ENCODE results near the gene HIRA.

The HIRA gene

GRCh38 chr22:19453718-19454117 is 22.2 kb upstream of the HIRA start:
- Histone ChIP-seq H3K36me3 (replicated peaks; ENCODE audit: insufficient read depth, low read length) (peaks cover 6% of the 10 kb centered on the region; the same call in 1 of the 2 replicates), H3K4me1 (ENCODE audit: low read length) (peaks cover 9% of the 10 kb centered on the region), H3K27ac (ENCODE audit: low read length) (no peak overlapping the region), H2AFZ (ENCODE audit: low read length) (no peak overlapping the region), H3K9ac (ENCODE audit: low read length) (no peak overlapping the region), H3K79me2 (ENCODE audit: low read length) (peaks cover 9% of the 10 kb centered on the region), H3K4me3 (ENCODE audit: low read length) (no peak overlapping the region), H3K4me2 (ENCODE audit: low read depth, low read length) (no peak overlapping the region), H3K9me2 (replicated peaks; ENCODE audit: insufficient read depth, low read length) (no peaks in the 10 kb centered on the region), H4K20me1 (ENCODE audit: insufficient read depth, low read length) (no peaks in the 10 kb centered on the region), H3K9me3 (replicated peaks; ENCODE audit: insufficient read depth, low read length) (no peaks in the 10 kb centered on the region), H3F3A (ENCODE audit: insufficient read depth, low read length) (peaks cover 14% of the 10 kb centered on the region), H3K27me3 (replicated peaks; ENCODE audit: insufficient read depth, low read length) (no peaks in the 10 kb centered on the region)
- DNase-seq: no peak
- TF ChIP-seq EZH2 (optimal IDR thresholded peaks at IDR 0.05; ENCODE audit: low read depth, low read length): no peak
- TF ChIP-seq EZH2phosphoT487 (IDR thresholded peaks at IDR 0.05; ENCODE audit: low read length): no peak
- TF ChIP-seq, protein P1, sequence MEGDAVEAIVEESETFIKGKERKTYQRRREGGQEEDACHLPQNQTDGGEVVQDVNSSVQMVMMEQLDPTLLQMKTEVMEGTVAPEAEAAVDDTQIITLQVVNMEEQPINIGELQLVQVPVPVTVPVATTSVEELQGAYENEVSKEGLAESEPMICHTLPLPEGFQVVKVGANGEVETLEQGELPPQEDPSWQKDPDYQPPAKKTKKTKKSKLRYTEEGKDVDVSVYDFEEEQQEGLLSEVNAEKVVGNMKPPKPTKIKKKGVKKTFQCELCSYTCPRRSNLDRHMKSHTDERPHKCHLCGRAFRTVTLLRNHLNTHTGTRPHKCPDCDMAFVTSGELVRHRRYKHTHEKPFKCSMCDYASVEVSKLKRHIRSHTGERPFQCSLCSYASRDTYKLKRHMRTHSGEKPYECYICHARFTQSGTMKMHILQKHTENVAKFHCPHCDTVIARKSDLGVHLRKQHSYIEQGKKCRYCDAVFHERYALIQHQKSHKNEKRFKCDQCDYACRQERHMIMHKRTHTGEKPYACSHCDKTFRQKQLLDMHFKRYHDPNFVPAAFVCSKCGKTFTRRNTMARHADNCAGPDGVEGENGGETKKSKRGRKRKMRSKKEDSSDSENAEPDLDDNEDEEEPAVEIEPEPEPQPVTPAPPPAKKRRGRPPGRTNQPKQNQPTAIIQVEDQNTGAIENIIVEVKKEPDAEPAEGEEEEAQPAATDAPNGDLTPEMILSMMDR (IDR thresholded peaks at IDR 0.05; ENCODE audit: low read length): no peak

DNA sequence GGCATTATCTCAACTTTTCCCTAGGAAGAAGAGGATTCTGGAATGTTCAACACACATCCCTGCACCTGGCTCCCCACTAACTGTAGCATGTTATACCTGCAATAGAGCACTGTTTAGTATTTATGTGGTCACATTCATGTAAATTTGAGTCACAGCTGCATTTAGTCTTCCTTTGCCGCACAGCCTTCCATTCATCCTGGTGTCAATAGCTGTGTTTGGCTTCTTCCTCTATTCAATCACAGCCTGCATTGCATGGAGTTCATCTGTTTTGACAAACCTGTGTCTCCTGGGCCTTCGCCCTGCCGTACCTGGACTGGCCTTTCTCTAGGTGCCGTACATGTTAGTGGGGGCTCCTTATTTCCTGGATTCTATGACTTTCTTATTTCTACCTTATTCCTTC is 20.0 kb upstream of the HIRA start:
- no peak for TF ChIP-seq EZH2 (optimal IDR thresholded peaks at IDR 0.05; ENCODE audit: low read depth, low read length)
- TF ChIP-seq, protein P1 (IDR thresholded peaks at IDR 0.05; ENCODE audit: low read length): no peak
- H4K20me1 ChIP-seq (ENCODE audit: insufficient read depth, low read length): no peaks in the 10 kb centered on the region
- DNase-seq: no peak
- H3K79me2 ChIP-seq (ENCODE audit: low read length): peaks cover 21% of the 10 kb centered on the region
- H3F3A ChIP-seq (ENCODE audit: insufficient read depth, low read length): peaks cover 28% of the 10 kb centered on the region
- peaks cover 12% of the 10 kb centered on the region for H3K4me1 ChIP-seq (ENCODE audit: low read length)
- peaks cover 3% of the 10 kb centered on the region; the same call in 1 of the 2 replicates for H3K36me3 ChIP-seq (replicated peaks; ENCODE audit: insufficient read depth, low read length)
- H3K4me3 ChIP-seq (ENCODE audit: low read length): no peak overlapping the region
- H3K27ac ChIP-seq (ENCODE audit: low read length): no peak overlapping the region
- no peak overlapping the region for H3K9ac ChIP-seq (ENCODE audit: low read length)
- no peaks in the 10 kb centered on the region for H3K27me3 ChIP-seq (replicated peaks; ENCODE audit: insufficient read depth, low read length)
- no peak overlapping the region for H3K4me2 ChIP-seq (ENCODE audit: low read depth, low read length)
- no peaks in the 10 kb centered on the region for H3K9me3 ChIP-seq (replicated peaks; ENCODE audit: insufficient read depth, low read length)
- H2AFZ ChIP-seq (ENCODE audit: low read length): no peak overlapping the region
- no peaks in the 10 kb centered on the region for H3K9me2 ChIP-seq (replicated peaks; ENCODE audit: insufficient read depth, low read length)

DNA sequence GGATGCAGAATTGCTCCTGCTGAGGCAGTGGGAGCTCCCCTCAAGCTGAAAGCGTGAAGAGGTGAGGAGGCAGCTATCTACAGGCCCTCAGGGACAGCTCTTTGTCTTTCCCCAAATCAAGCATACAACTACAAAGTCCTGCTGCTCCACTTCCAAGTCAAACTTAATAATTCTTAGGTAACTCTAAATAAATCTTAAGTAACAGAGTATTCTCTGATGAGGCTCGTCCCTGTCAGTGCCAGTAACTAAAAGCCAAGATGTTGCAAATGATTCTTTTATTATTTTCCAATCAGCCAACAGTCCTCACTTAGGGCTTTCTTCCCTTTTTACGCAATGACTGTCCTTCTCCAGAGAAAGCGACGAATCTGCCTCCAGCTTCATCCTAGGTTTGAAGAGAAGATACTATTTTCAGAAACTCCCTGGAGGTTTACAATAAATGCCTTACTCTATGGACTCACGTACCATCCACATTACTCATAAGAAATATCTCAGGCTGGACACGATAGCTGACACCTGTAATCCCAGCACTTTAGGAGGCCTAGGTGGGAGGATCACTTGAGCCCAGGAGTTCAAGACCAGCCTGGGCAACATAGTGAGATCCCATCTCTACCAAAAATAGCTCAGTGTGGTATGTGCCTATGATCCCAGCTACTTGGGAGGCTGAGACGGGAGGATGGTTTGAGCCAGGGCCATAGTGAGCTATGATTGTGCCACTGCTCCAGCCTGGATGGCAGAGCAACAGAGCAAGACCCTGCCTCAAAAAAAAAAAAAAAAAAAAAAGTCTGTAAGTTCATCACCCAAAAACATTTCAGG is 19.0 kb upstream of the HIRA start:
- Histone ChIP-seq H3K9me3 (replicated peaks; ENCODE audit: insufficient read depth, low read length) (no peaks in the 10 kb centered on the region), H3K9ac (ENCODE audit: low read length) (no peak overlapping the region), H3K27ac (ENCODE audit: low read length) (no peak overlapping the region), H2AFZ (ENCODE audit: low read length) (no peak overlapping the region), H3K79me2 (ENCODE audit: low read length) (peaks cover 31% of the 10 kb centered on the region), H4K20me1 (ENCODE audit: insufficient read depth, low read length) (no peaks in the 10 kb centered on the region), H3F3A (ENCODE audit: insufficient read depth, low read length) (peaks cover 28% of the 10 kb centered on the region), H3K9me2 (replicated peaks; ENCODE audit: insufficient read depth, low read length) (no peaks in the 10 kb centered on the region), H3K4me2 (ENCODE audit: low read depth, low read length) (no peak overlapping the region), H3K4me3 (ENCODE audit: low read length) (no peak overlapping the region), H3K4me1 (ENCODE audit: low read length) (peaks cover 16% of the 10 kb centered on the region), H3K27me3 (replicated peaks; ENCODE audit: insufficient read depth, low read length) (no peaks in the 10 kb centered on the region), H3K36me3 (replicated peaks; ENCODE audit: insufficient read depth, low read length) (0 out of 2 replicates have a peak, but pooled peaks cover 3% of the 10 kb centered on the region)
- no peak for DNase-seq
- TF ChIP-seq EZH2phosphoT487 (IDR thresholded peaks at IDR 0.05; ENCODE audit: low read length) (no peak), EZH2 (optimal IDR thresholded peaks at IDR 0.05; ENCODE audit: low read depth, low read length) (no peak)

GRCh38 chr22:19449422-19449767 is 17.9 kb upstream of the HIRA start:
- no peak overlapping the region for H3K27ac ChIP-seq (ENCODE audit: low read length)
- H2AFZ ChIP-seq (ENCODE audit: low read length): no peak overlapping the region
- peaks cover 28% of the 10 kb centered on the region for H3F3A ChIP-seq (ENCODE audit: insufficient read depth, low read length)
- TF ChIP-seq, protein P1 (IDR thresholded peaks at IDR 0.05; ENCODE audit: low read length): no peak
- TF ChIP-seq EZH2 (optimal IDR thresholded peaks at IDR 0.05; ENCODE audit: low read depth, low read length) (no peak), EZH2phosphoT487 (IDR thresholded peaks at IDR 0.05; ENCODE audit: low read length) (no peak)
- peaks cover 43% of the 10 kb centered on the region for H3K79me2 ChIP-seq (ENCODE audit: low read length)
- H3K9me3 ChIP-seq (replicated peaks; ENCODE audit: insufficient read depth, low read length): no peaks in the 10 kb centered on the region
- no peak overlapping the region for H3K9ac ChIP-seq (ENCODE audit: low read length)
- H3K27me3 ChIP-seq (replicated peaks; ENCODE audit: insufficient read depth, low read length): no peaks in the 10 kb centered on the region
- H4K20me1 ChIP-seq (ENCODE audit: insufficient read depth, low read length): no peaks in the 10 kb centered on the region
- peak overlapping the region; percentile 84; the same call in 1 of the 2 replicates for H3K4me2 ChIP-seq (ENCODE audit: low read depth, low read length)
- H3K36me3 ChIP-seq (replicated peaks; ENCODE audit: insufficient read depth, low read length): 0 out of 2 replicates have a peak, but pooled peaks cover 3% of the 10 kb centered on the region
- peaks cover 16% of the 10 kb centered on the region for H3K4me1 ChIP-seq (ENCODE audit: low read length)
- no peak for DNase-seq
- no peaks in the 10 kb centered on the region for H3K9me2 ChIP-seq (replicated peaks; ENCODE audit: insufficient read depth, low read length)
- H3K4me3 ChIP-seq (ENCODE audit: low read length): no peak overlapping the region
